Heart left ventricle (tissue), 13 donors: Measurements from ENCODE around the gene SLC8B1.

ENCODE experiments used
- POLR2A ChIP-seq, 2 donors: fragments of 450-650 bp; IDR thresholded peaks; one replicate each; pipeline ENCODE4 v1.6.1; 2017; ENCODE audit warnings: antibody characterized with exemption in 2 of 2, mild to moderate bottlenecking in 2 of 2, moderate library complexity in 2 of 2
- TF ChIP-seq, protein P1 (sequence below), 12 donors: fragments of 200-600 bp; sonication (generic) in 4 of 12; IDR thresholded peaks; one replicate each; pipeline versions ENCODE4 v1.5.0 to v1.8.0; 2018 to 2022; ENCODE audit warnings: antibody characterized with exemption in 12 of 12, mild to moderate bottlenecking in 5 of 12
- donor health status: ischemic (EF 13 %, LVEDD 7.1; RV severe dilation, severe dysfunction).
- donor health status: DM: no; HTN: yes; CAD: no.
- donor health status: DM: no; HTN: no; CAD: no.
- donor health status: ischemic (EF 25% LVEDD 6.9; RV normal size, moderate dysfunction).
- donor health status: ischemic (EF 25% LVEDD 5.7; RV mildly dilated, moderate dysfunction).
- donor health status: ischemic (EF 35%, LVEDD 5.7; RV mildly dilated, moderate dysfunction).
- donor health status: nonischemic (EF 11% LVEDD 7.7; RV severe dilation, severe dysfunction).
- donor health status: DM: yes; HTN: yes; CAD: no.
- donor health status: PGD.
- donor health status: ischemic (EF 29% LVEDD 5.4; RV normal size, mild dysfunction).
- donor health status: nonischemic (EF 23%, LVEDD 6.1; RV moderate dilation, normal function).

DNA sequence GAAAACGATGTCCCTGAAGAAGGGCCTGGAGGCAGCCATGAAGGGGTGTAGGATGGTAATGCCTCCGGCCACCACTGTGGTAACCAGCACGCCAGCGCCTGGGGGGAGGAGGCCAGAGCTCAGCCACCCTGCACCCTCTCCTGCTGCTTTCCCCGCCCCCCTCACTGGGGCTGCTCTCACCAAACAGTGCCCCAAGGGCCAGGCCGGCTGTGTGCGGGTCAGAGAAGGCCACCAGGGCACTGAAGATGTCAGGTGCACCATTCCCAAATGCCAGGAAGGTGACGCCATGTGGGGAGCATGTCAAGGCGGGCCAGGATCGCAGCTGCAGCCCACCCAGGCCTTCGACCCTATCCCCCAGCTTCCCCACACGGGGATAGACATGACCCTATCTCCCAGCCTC is 14.5 kb downstream of the SLC8B1 start:
- TF ChIP-seq, protein P1, sequence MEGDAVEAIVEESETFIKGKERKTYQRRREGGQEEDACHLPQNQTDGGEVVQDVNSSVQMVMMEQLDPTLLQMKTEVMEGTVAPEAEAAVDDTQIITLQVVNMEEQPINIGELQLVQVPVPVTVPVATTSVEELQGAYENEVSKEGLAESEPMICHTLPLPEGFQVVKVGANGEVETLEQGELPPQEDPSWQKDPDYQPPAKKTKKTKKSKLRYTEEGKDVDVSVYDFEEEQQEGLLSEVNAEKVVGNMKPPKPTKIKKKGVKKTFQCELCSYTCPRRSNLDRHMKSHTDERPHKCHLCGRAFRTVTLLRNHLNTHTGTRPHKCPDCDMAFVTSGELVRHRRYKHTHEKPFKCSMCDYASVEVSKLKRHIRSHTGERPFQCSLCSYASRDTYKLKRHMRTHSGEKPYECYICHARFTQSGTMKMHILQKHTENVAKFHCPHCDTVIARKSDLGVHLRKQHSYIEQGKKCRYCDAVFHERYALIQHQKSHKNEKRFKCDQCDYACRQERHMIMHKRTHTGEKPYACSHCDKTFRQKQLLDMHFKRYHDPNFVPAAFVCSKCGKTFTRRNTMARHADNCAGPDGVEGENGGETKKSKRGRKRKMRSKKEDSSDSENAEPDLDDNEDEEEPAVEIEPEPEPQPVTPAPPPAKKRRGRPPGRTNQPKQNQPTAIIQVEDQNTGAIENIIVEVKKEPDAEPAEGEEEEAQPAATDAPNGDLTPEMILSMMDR (IDR thresholded peaks at IDR 0.05), result no peak
- no peak for TF ChIP-seq POLR2A (IDR thresholded peaks at IDR 0.05)
